Esophagus muscularis mucosa (tissue), 4 donors: ENCODE measurements around the gene CPEB2. TPM values are rescaled to one million over a fixed set of nuclear protein-coding genes. Genes with fewer than 3 reads are reported as not detected.
A peak's percentile ranks its signal among the peaks of the same experiment; 100 is the strongest.

Experiments
- DNase-seq: peaks from one replicate; pipeline ENCODE4 v3.0.0-alpha.2; 2017; ENCODE audit errors: extremely low spot score
- H3K27ac ChIP-seq, 4 donors: fragments of 200-600 bp; sonication (generic); replicated peaks in 1 of 4; 1 replicate in 3 of 4; 2 replicates in 1 of 4; pipeline ENCODE4 v1.5.1; 2016 to 2019; ENCODE audit warnings: mild to moderate bottlenecking in 1 of 4
- H3K27me3 ChIP-seq, 4 donors: fragments of 200-600 bp; sonication (generic); one replicate each; pipeline versions ENCODE4 v1.5.1 to v1.6.0; 2016 to 2019
- H3K36me3 ChIP-seq, 4 donors: fragments of 200-600 bp; sonication (generic); one replicate each; pipeline ENCODE4 v1.5.1; 2016 to 2019
- H3K4me1 ChIP-seq, 4 donors: fragments of 200-600 bp; sonication (generic); one replicate each; pipeline ENCODE4 v1.5.1; 2016 to 2019
- H3K4me3 ChIP-seq, 4 donors: fragments of 200-600 bp; sonication (generic); 1 replicate in 2 of 4; 2 replicates in 2 of 4; pipeline ENCODE4 v1.5.1; 2016 to 2019; ENCODE audit warnings: mild to moderate bottlenecking in 4 of 4, moderate library complexity in 1 of 4
- H3K9me3 ChIP-seq, 4 donors: fragments of 200-600 bp; sonication (generic); 1 replicate in 3 of 4; 2 replicates in 1 of 4; pipeline ENCODE4 v1.5.1; 2016 to 2019
- CTCF ChIP-seq, 3 experiments: fragments of 200-600 bp in 2 of 3; fragments of 450-650 bp in 1 of 3; sonication (generic) in 2 of 3; IDR thresholded peaks; one replicate each; pipeline ENCODE4 v1.5.1; 2017 to 2019; ENCODE audit warnings: antibody characterized with exemption in 3 of 3, mild to moderate bottlenecking in 2 of 3, moderate library complexity in 1 of 3
- EP300 ChIP-seq: sonication (generic); formaldehyde crosslinking; IDR thresholded peaks from one replicate; pipeline ENCODE4 v1.6.1; 2017; ENCODE audit warnings: antibody characterized with exemption
- POLR2A ChIP-seq: fragments of 450-650 bp; IDR thresholded peaks from one replicate; pipeline ENCODE4 v1.6.1; 2017; ENCODE audit warnings: antibody characterized with exemption, moderate library complexity, mild to moderate bottlenecking, low read depth
- POLR2AphosphoS5 ChIP-seq, 2 donors: sonication (generic); formaldehyde crosslinking; IDR thresholded peaks; one replicate each; pipeline ENCODE4 v1.6.1; 2017; ENCODE audit warnings: antibody characterized with exemption in 2 of 2
- WGBS: methylation state at CpG from one replicate; pipeline ENCODE4 v1.1.5; 2018; 5-methylcytosine and 5-hydroxymethylcytosine counted together
- intact Hi-C: fragments of 100-400 bp; cut with DNase I; formaldehyde crosslinking; loops from one replicate; pipeline ENCODE4 v1.15.1; 2023
- total RNA-seq, 4 donors: library from RNA; depleted of rRNA; stranded (reverse); fragments of >200 nt; gene quantifications; one replicate each; pipeline versions ENCODE4 v1.1.0 to v1.2.1, GENCODE V29; 2016

CPEB2 gene
- total RNA-seq, 4 donors from 2014 or later: 23.7 to 35.7 (median 25.6) TPM

- H3K27ac ChIP-seq: peak overlapping the region; percentile 45 to 70 (median 57)
- no peaks in the 10 kb centered on the region for H3K9me3 ChIP-seq
- H3K4me1 ChIP-seq: peaks cover 58 to 90% (median 82%) of the 10 kb centered on the region in 4 donors
- H3K27me3 ChIP-seq: no peaks in the 10 kb centered on the region
- TF ChIP-seq POLR2AphosphoS5 (IDR thresholded peaks at IDR 0.05): no peak
- no peak for TF ChIP-seq POLR2A
- no peak for TF ChIP-seq CTCF (IDR thresholded peaks at IDR 0.05)
- no peak for TF ChIP-seq EP300
- no peak for DNase-seq
- intact Hi-C loops: no loop called here
- peaks cover 0 to 8% (median 0%) of the 10 kb centered on the region in 4 donors for H3K36me3 ChIP-seq
- H3K4me3 ChIP-seq: no peak overlapping the region
Observed at GRCh38 chr4:15035159-15035558, 32.9 kb downstream of the CPEB2 start.

- H3K27ac ChIP-seq: peak overlapping the region; percentile 45 to 70 (median 56)
- peaks cover 50 to 89% (median 72%) of the 10 kb centered on the region in 4 donors for H3K4me1 ChIP-seq
- no peak for DNase-seq
- TF ChIP-seq POLR2A: no peak
- no peak for TF ChIP-seq POLR2AphosphoS5 (IDR thresholded peaks at IDR 0.05)
- TF ChIP-seq CTCF (IDR thresholded peaks at IDR 0.05): no peak
- no peak for TF ChIP-seq EP300
- no peaks in the 10 kb centered on the region for H3K27me3 ChIP-seq
- intact Hi-C loops: no loop called here
- no peaks in the 10 kb centered on the region for H3K9me3 ChIP-seq
- no peak overlapping the region for H3K4me3 ChIP-seq
- peaks cover 0 to 8% (median 0%) of the 10 kb centered on the region in 4 donors for H3K36me3 ChIP-seq
Observed at GRCh38 chr4:15037923-15038541, 35.8 kb downstream of the CPEB2 start.

GRCh38 chr4:15040916-15041463 is 38.7 kb downstream of the CPEB2 start:
- Histone ChIP-seq H3K9me3 (no peaks in the 10 kb centered on the region), H3K4me3 (no peak overlapping the region), H3K27ac (peak overlapping the region; percentile 25 to 63 (median 50)), H3K36me3 (peaks cover 0 to 5% (median 0%) of the 10 kb centered on the region in 4 donors), H3K4me1 (peaks cover 39 to 78% (median 55%) of the 10 kb centered on the region in 4 donors), H3K27me3 (no peaks in the 10 kb centered on the region)
- intact Hi-C loops: no loop called here
- DNase-seq: no peak
- WGBS: 71% methylated on average over 3 of the region's 3 CpGs
- TF ChIP-seq EP300: no peak
- no peak for TF ChIP-seq POLR2AphosphoS5 (IDR thresholded peaks at IDR 0.05)
- TF ChIP-seq POLR2A: no peak

- no peak for TF ChIP-seq CTCF (IDR thresholded peaks at IDR 0.05)
- no peak for TF ChIP-seq POLR2AphosphoS5 (IDR thresholded peaks at IDR 0.05)
- no peak for TF ChIP-seq EP300
- TF ChIP-seq POLR2A: no peak
- Histone ChIP-seq H3K27me3 (no peaks in the 10 kb centered on the region), H3K27ac (peak overlapping the region; percentile 25 to 63 (median 46)), H3K36me3 (peaks cover 0 to 5% (median 0%) of the 10 kb centered on the region in 4 donors), H3K4me3 (no peak overlapping the region), H3K9me3 (no peaks in the 10 kb centered on the region), H3K4me1 (peaks cover 34 to 70% (median 49%) of the 10 kb centered on the region in 4 donors)
- WGBS: 67% methylated on average over 4 of the region's 4 CpGs
- no peak for DNase-seq
- intact Hi-C loops: no loop called here
Observed at GRCh38 chr4:15042529-15043167, 40.4 kb downstream of the CPEB2 start.

GRCh38 chr4:15043226-15043625 is 40.9 kb downstream of the CPEB2 start:
- Histone ChIP-seq H3K4me1 (peaks cover 28 to 64% (median 45%) of the 10 kb centered on the region in 4 donors), H3K27me3 (no peaks in the 10 kb centered on the region), H3K9me3 (no peaks in the 10 kb centered on the region), H3K4me3 (no peak overlapping the region), H3K36me3 (peaks cover 0 to 5% (median 0%) of the 10 kb centered on the region in 4 donors), H3K27ac (peak overlapping the region; percentile 12 to 48 (median 35))
- 84% methylated on average over 3 of the region's 3 CpGs for WGBS
- DNase-seq: no peak
- intact Hi-C loops: no loop called here
- TF ChIP-seq EP300: no peak
- TF ChIP-seq CTCF (IDR thresholded peaks at IDR 0.05): no peak
- no peak for TF ChIP-seq POLR2AphosphoS5 (IDR thresholded peaks at IDR 0.05)
- no peak for TF ChIP-seq POLR2A
